NCI-H2196 treated with DMSO at 0.1 percent for 48 hours (cell line): ENCODE data around the gene ABTB2.
"Not testable (repeated sequence)": the region's sequence is repeated elsewhere in the genome, so short reads cannot be mapped to it uniquely, and the experiment has no call there.

Experiments
- DNase-seq: peaks from one replicate; lab custom pipeline; 2025; ENCODE audit not compliant: unreplicated experiment; lab: John Stamatoyannopoulos, UW

ABTB2 gene

GRCh38 chr11:34218756-34219155 is 139.1 kb downstream of the ABTB2 start:
- DNase-seq = not testable (repeated sequence)

GRCh38 chr11:34218067-34218466 is 139.7 kb downstream of the ABTB2 start:
- no peak for DNase-seq

DNA sequence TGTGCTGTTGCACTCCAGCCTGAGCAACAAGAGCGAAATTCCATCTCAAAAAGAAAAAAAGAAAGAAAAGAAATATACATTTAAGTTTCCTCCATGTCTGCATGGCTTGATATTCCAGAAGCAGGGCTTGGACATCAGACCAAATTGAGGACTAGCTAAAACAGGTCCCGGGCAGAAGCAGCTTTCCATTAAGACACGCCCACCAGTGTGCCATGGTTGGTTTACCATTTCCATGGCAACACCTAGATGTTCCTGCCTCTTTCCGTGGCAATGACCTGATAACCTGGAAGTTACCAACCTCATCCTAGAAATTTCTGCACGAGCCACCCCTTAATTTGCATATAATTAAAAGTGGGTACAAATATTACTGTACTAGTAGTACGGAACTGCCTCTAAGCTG is 141.1 kb downstream of the ABTB2 start:
- DNase-seq = no peak

- no peak for DNase-seq
Observed at GRCh38 chr11:34215806-34216453, 141.9 kb downstream of the ABTB2 start.

DNA sequence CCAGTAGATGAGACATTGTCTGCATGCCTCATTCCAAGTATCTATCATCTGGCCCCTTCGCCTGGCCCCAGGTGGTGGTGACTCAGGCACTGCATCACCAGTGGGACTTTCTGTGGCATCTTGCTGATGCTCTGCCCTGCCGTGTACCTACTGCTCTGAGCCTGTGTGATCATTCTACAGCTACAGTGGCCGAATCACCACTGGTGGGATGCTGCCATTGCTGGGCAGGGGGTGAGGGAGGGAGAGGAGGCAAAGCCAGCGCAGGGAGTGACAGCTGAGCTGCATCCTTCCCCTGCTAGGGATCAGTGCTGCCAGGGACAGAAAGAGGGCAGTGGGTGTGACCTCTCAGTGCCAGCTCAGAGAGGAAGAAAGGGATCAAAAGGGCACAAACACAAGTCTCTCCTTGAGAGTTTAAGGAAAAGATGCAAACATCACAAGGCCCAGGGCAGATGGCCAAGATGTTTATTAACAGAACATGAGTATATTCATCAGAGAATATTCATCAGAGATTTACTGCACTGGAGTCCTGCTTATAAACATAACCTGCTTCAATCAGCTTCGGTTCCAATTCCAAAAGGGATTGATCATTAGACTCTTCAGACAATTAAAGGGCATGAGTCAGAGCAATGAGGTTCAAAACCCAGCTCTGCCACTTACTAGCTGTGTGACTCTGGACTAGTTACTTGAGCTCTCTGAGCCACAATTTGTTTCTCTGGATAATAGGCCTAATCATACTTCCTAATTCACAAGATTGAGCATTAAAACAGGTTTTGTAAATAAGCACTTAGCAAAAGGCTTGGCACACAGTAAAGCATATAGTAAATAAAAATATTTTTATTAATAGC is 142.6 kb downstream of the ABTB2 start:
- no peak for DNase-seq

GRCh38 chr11:34213366-34213765 is 144.4 kb downstream of the ABTB2 start:
- DNase-seq = no peak

- DNase-seq = no peak
Observed at GRCh38 chr11:34212566-34212965, 145.2 kb downstream of the ABTB2 start.

DNA sequence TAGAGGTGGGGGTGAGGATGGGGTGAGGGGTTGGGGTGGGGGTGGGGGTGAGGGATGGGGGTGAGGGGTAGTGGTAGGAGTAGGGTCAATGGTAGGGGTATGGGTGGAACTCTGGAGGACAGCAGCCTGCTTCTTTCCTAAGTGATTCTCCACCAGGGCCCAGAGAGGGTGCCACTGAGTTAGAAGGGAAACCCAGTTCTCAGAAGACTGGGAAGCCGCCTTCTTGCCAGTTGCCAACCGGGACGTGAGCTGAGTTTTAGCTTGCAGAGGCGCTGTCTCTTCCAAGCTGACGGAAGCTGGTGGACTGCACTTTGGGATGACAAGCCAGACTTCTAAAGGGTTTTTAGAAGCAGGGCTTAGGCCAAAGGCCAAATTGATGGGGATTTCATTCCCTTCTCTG is 148.0 kb downstream of the ABTB2 start:
- DNase-seq = no peak

- DNase-seq = no peak
Observed at GRCh38 chr11:34208266-34209135, 149.3 kb downstream of the ABTB2 start.

DNA sequence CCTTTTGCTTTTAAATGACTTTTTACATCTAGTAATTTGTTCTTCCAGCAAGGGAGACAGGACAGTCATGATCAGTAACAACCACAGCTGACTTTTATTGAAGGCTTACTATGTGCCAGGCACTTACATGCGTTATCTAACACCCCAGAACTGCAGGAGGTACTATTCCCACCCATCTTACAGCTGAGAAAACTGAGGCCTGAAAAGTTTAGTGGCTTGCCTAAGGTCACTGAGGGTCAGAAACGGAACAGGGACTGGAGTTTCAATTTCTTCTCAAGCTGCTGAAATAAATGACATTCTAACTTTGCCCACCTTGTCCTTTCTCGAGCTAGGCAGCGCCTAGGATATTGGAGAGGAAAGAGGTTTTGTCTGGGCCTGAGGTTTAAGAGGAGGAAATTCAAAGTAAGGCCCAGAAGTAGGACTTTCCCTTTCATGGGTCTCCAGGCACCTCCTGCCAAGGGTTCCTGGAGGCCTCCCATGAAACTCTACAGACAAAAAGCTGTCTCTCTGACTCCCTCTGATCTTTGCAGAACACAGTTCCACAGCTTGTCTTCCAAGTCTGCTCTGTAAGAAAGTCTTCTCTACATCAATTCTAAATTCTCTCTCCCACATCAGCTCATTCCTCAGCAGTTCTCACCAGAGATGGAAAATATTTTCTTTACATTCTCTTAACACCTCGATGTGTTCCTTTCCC is 150.2 kb downstream of the ABTB2 start:
- DNase-seq = no peak

- DNase-seq = no peak
Observed at GRCh38 chr11:34206407-34207300, 151.2 kb downstream of the ABTB2 start.

GRCh38 chr11:34205326-34206035 is 152.3 kb downstream of the ABTB2 start:
- DNase-seq = no peak

DNA sequence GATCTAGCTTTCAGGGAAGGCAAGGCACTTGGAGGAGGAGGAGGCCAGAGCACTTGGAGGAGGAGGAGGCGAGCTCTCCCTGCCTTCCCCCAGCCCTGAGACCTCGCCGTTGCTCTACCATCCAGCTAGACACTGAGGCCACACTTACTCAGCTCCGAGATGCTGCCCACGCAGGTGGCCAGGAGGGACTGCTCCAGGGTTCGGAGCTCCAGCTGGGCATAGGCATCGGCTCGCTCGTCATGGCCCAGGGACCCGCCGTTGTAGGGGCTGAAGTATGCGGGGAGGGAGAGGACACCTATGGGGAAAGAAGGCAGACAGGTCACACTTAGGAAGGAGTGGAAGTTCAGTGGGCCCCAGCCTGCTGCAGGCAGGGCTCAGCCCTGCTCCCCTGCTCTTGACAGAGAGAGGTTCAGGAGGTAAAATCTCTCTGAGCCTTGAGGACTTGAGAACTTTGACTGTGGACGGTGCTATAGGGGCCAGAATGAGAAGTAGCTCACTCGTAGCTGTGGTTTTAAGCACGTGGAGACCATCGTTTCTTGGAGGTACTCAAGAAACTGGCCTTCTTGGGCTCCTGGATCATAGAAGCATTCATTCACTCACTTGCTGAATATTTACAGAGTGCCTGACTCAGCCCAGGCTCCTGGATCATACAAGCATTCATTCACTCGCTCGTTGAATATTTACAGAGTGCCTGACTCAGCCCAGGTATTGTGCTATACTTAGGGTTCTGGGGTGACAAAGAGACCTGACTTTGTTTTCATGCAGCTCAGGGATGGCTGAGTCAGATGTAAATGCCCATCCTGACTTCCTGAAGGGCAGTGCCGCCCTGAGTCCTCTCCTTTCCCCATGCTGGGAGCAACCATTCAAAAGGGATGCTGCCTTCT is 153.2 kb downstream of the ABTB2 start:
- no peak for DNase-seq

- no peak for DNase-seq
Observed at GRCh38 chr11:34203377-34203871, 154.4 kb downstream of the ABTB2 start.

GRCh38 chr11:34201129-34201528 is 156.7 kb downstream of the ABTB2 start:
- DNase-seq = no peak

- DNase-seq = no peak
Observed at GRCh38 chr11:34199525-34199924, 158.3 kb downstream of the ABTB2 start.

DNA sequence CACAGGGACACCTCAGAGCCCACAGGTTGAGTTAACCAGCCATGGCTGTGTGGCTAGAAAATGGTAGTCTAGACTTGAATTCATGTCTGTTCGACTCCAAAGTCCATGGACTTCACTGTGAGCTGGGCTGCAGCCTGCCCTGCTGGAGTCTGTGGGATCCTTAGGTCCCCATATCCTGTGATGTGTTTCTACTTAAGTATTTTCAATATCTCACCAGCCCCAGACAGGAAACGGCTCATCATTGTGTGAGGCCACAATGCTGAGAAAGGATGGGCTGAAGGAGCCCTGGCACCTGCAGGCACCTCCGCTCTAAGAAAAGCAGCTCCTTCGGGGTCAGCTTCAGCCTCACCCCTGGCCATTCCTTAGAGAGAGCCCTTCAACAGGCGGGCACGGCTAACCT is 159.3 kb downstream of the ABTB2 start:
- DNase-seq = no peak

DNA sequence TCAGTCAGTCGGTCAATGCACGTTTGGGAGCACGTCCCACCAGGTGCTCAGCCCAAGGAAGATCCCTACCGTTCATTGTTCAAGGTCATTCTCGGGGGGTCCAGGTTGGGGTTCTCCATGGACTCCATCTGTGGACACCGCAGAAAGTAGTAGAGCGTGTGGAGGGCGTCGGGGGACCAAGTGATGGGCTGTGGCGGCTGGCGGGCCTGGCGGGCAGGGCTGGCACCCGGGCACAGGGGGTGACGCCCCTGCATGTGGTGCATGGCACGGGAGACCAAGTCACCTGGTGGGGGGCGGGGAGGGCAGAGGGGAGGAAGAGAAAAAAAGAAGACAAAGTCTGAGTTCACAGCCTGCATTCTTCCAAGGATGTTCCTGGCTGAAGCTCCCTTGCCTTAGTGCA is 160.6 kb downstream of the ABTB2 start:
- no peak for DNase-seq
